ENCODE data around the gene TSC22D1.

DNA sequence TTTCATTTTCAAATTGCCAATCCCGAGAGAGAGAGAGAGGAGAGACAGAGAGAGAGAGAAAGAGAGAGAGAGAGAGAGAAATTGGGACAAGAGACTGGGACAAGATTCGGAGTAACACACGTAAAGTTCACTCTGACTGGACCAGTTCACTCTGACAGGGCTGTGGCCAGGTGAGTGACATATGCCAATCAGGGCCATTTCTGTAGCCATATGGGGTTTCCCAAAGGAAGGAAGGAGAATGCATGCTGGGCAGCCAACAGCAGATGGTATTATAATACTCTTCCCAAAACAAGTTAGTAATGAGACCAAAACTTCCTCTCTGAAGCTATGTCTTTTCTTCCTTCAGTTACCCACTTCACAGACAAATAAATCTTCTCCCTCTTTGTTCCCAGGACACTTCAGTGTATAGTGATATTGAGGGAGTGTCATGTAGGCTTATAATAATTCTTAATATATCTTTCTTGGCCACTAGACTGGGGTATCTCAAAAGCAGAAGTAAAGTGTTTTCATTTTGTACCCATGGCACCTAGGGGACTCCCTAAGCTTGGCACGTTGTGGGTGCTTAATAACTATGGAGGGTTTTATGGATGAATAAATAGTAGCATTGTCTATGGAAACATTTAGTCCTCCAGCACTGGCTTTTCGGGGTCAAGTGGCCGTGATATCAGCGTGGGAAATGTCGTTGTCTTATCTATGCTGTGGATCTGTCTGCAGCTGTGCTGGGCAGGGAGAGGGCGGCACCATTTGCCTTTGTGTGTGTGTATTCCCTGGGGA lies 150.9 kb downstream of the TSC22D1 start:
- TF ChIP-seq NFRKB (IDR thresholded peaks at IDR 0.05) (no peak), HDGF (IDR thresholded peaks at IDR 0.05; ENCODE audit: borderline replicate concordance) (no peak), FOXM1 (IDR thresholded peaks at IDR 0.05; ENCODE audit: borderline replicate concordance) (no peak), SUZ12 (IDR thresholded peaks at IDR 0.05) (no peak)

Measured in HEK293T (cell line).